Inflammatory macrophage treated with lipopolysaccharide for 4 hours (primary cell): ENCODE measurements around the gene STXBP5.

ENCODE experiments used
- DNase-seq: peaks from one replicate; pipeline ENCODE4 v3.0.0-alpha.2; 2020

STXBP5 gene

GRCh38 chr6:147204060-147204785, at the start of gene STXBP5:
STXBP5 (plus strand) TSS chr6:147204417; CDS start chr6:147204533, 116 bp downstream.
- DNase-seq = peak; percentile 49

GRCh38 chr6:147154454-147154853, 49.8 kb upstream of the STXBP5 start:
- DNase-seq = no peak

GRCh38 chr6:147156218-147156617, 48.0 kb upstream of the STXBP5 start:
- DNase-seq = no peak

- DNase-seq = no peak
Observed at GRCh38 chr6:147156799-147157382, 47.3 kb upstream of the STXBP5 start.

GRCh38 chr6:147157930-147158329, 46.3 kb upstream of the STXBP5 start:
- no peak for DNase-seq

- no peak for DNase-seq
Observed at GRCh38 chr6:147158881-147159280, 45.3 kb upstream of the STXBP5 start.

- DNase-seq = no peak
Observed at GRCh38 chr6:147159536-147160374, 44.5 kb upstream of the STXBP5 start.

- DNase-seq = no peak
Observed at GRCh38 chr6:147160593-147160992, 43.6 kb upstream of the STXBP5 start.

- DNase-seq = no peak
Observed at GRCh38 chr6:147161253-147161973, 42.8 kb upstream of the STXBP5 start.

GRCh38 chr6:147161974-147162495, 42.2 kb upstream of the STXBP5 start:
- no peak for DNase-seq

GRCh38 chr6:147164761-147165160, 39.5 kb upstream of the STXBP5 start:
- DNase-seq = no peak

GRCh38 chr6:147166360-147166944, 37.8 kb upstream of the STXBP5 start:
- no peak for DNase-seq

GRCh38 chr6:147166992-147167391, 37.2 kb upstream of the STXBP5 start:
- no peak for DNase-seq

GRCh38 chr6:147167576-147168461, 36.4 kb upstream of the STXBP5 start:
- no peak for DNase-seq

- no peak for DNase-seq
Observed at GRCh38 chr6:147169529-147169928, 34.7 kb upstream of the STXBP5 start.

- DNase-seq = no peak
Observed at GRCh38 chr6:147170269-147170668, 33.9 kb upstream of the STXBP5 start.

GRCh38 chr6:147173140-147173539, 31.1 kb upstream of the STXBP5 start:
- DNase-seq = no peak

GRCh38 chr6:147173675-147174308, 30.4 kb upstream of the STXBP5 start:
- DNase-seq = no peak

- DNase-seq = no peak
Observed at GRCh38 chr6:147176795-147177194, 27.4 kb upstream of the STXBP5 start.

- DNase-seq = no peak
Observed at GRCh38 chr6:147177286-147177685, 26.9 kb upstream of the STXBP5 start.

- no peak for DNase-seq
Observed at GRCh38 chr6:147178355-147178754, 25.9 kb upstream of the STXBP5 start.
